ENCODE measurements around the gene C14orf132. TPM values are rescaled to one million over a fixed set of nuclear protein-coding genes. Genes with fewer than 3 reads are reported as not detected.

Gene C14orf132
- total and polyA plus RNA-seq, 2 donors (not counting 1 experiment from before 2014, with no cell fraction given) = 12.1 to 48.6 TPM

DNA sequence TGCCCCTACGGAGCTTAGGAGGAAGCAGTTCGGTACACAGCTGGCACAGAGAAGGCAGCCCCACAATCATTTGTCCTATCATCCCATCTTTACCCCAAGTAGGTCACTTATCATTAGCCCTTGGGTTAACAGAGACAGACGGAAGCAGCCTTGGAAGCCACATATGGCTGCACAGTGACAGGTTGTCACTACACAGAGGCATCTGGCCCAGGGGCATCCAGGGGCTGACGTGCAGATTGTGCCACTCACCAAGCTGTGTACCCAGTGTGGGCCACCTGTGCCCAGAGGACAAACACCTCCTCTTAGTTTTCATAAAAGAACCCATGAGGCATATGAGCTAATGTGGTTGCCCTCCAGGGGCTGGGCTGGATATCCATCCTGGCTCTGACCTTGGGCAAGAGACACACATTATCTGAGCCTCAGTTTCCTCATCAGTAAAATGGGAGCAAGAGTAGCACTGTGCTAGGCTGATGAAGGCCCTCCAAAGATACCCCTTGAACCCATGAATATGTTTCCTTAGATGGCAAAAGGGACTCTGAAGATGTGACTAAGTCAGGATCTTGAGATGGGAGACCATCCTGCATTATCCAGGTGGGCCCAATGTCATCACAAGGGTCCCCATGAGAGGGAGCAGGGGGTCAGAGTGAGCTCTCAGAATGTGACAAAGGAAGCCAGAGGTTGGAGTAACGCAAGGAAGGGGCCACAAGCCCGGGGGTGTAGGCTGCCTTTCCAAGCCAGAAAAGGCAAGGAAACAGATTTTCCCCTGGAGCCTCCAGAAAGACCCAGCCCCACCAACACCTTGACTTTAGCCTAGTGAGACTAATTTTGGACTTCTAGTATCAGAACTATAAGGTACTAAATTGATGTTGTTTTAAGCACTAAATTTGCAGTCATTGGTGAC, 64.6 kb downstream of the C14orf132 start:
- Histone ChIP-seq H3K79me2 (ENCODE audit: control insufficient read depth, insufficient read depth, low read length) (no peaks in the 10 kb centered on the region), H3K36me3 (ENCODE audit: control insufficient read depth, insufficient read depth, low read length) (no peaks in the 10 kb centered on the region), H3K4me2 (ENCODE audit: extremely low read depth, insufficient read depth, low read length) (peak overlapping the region; percentile 17), H3K4me1 (ENCODE audit: control insufficient read depth, extremely low read depth, insufficient read depth, low read length) (peaks cover 7% of the 10 kb centered on the region), H3K4me3 (replicated peaks in 1 of 4; ENCODE audit: control extremely low read depth in 1 of 4, insufficient read depth in 1 of 4, low read depth in 3 of 4, low read length in 4 of 4) (no peak overlapping the region), H3K9ac (ENCODE audit: insufficient read depth, low read length) (peak overlapping the region; percentile 8), H3K9me3 (ENCODE audit: control insufficient read depth, insufficient read depth, low read depth, low read length) (no peaks in the 10 kb centered on the region), H3K27ac (ENCODE audit: insufficient read depth, low read length) (peak overlapping the region; percentile 94), H4K20me1 (ENCODE audit: control insufficient read depth, extremely low read depth, insufficient read depth, low read length) (no peaks in the 10 kb centered on the region), H3K27me3 (ENCODE audit: control insufficient read depth, insufficient read depth, low read length) (no peaks in the 10 kb centered on the region), H2AFZ (ENCODE audit: low read length) (no peak overlapping the region)
- no peak for TF ChIP-seq EZH2 (IDR thresholded peaks at IDR 0.05; ENCODE audit: low read length, missing control alignments)
- TF ChIP-seq, protein P1, sequence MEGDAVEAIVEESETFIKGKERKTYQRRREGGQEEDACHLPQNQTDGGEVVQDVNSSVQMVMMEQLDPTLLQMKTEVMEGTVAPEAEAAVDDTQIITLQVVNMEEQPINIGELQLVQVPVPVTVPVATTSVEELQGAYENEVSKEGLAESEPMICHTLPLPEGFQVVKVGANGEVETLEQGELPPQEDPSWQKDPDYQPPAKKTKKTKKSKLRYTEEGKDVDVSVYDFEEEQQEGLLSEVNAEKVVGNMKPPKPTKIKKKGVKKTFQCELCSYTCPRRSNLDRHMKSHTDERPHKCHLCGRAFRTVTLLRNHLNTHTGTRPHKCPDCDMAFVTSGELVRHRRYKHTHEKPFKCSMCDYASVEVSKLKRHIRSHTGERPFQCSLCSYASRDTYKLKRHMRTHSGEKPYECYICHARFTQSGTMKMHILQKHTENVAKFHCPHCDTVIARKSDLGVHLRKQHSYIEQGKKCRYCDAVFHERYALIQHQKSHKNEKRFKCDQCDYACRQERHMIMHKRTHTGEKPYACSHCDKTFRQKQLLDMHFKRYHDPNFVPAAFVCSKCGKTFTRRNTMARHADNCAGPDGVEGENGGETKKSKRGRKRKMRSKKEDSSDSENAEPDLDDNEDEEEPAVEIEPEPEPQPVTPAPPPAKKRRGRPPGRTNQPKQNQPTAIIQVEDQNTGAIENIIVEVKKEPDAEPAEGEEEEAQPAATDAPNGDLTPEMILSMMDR (conservative IDR thresholded peaks at IDR 0.05 in 1 of 2, IDR thresholded peaks at IDR 0.05 in 1 of 2; ENCODE audit: low read depth in 1 of 2, low read length in 2 of 2) = no peak
- no peak for DNase-seq (ENCODE audit: low read depth in 2 of 2)

DNA sequence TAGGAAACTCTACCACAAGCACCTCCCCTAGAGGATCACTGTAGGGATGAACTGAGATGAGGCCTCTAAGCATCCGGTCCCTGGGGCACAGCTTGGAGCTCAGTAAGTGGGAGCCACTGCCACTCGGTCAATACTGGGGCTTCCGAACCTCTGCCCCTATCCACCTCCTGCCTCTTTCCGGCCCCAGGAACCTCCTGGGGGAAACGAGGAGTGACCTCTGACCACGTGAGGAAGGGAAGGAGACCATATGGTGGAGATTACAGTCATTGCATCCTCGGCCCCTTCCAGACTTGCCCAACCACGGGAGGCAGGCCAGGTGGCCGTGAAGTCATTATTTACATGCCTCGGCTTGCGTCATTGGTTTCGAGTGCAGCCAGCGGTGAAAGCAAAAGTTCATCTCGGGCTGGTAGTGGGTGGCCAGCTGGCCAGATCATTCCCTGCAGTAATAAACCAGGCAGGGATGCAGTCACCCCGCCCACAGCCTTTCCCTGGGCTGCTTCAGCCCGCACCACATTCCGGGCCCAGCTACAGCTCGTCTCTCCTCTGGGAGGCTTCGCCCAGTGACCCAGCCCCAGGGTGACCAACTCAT, 65.4 kb downstream of the C14orf132 start:
- H3K36me3 ChIP-seq (ENCODE audit: control insufficient read depth, insufficient read depth, low read length) = no peaks in the 10 kb centered on the region
- peaks cover 7% of the 10 kb centered on the region for H3K4me1 ChIP-seq (ENCODE audit: control insufficient read depth, extremely low read depth, insufficient read depth, low read length)
- H3K79me2 ChIP-seq (ENCODE audit: control insufficient read depth, insufficient read depth, low read length) = no peaks in the 10 kb centered on the region
- TF ChIP-seq, protein P1 (conservative IDR thresholded peaks at IDR 0.05 in 1 of 2, IDR thresholded peaks at IDR 0.05 in 1 of 2; ENCODE audit: low read depth in 1 of 2, low read length in 2 of 2) = no peak
- TF ChIP-seq EZH2 (IDR thresholded peaks at IDR 0.05; ENCODE audit: low read length, missing control alignments) = no peak
- H3K27me3 ChIP-seq (ENCODE audit: control insufficient read depth, insufficient read depth, low read length) = no peaks in the 10 kb centered on the region
- H3K9ac ChIP-seq (ENCODE audit: insufficient read depth, low read length) = peak overlapping the region; percentile 32
- no peak overlapping the region for H2AFZ ChIP-seq (ENCODE audit: low read length)
- peak overlapping the region; percentile 17 for H3K4me2 ChIP-seq (ENCODE audit: extremely low read depth, insufficient read depth, low read length)
- H4K20me1 ChIP-seq (ENCODE audit: control insufficient read depth, extremely low read depth, insufficient read depth, low read length) = no peaks in the 10 kb centered on the region
- H3K9me3 ChIP-seq (ENCODE audit: control insufficient read depth, insufficient read depth, low read depth, low read length) = no peaks in the 10 kb centered on the region
- no peak overlapping the region for H3K4me3 ChIP-seq (replicated peaks in 1 of 4; ENCODE audit: control extremely low read depth in 1 of 4, insufficient read depth in 1 of 4, low read depth in 3 of 4, low read length in 4 of 4)
- peak overlapping the region; percentile 95 for H3K27ac ChIP-seq (ENCODE audit: insufficient read depth, low read length)
- DNase-seq (ENCODE audit: low read depth in 2 of 2) = peak; percentile 98 to 100

DNA sequence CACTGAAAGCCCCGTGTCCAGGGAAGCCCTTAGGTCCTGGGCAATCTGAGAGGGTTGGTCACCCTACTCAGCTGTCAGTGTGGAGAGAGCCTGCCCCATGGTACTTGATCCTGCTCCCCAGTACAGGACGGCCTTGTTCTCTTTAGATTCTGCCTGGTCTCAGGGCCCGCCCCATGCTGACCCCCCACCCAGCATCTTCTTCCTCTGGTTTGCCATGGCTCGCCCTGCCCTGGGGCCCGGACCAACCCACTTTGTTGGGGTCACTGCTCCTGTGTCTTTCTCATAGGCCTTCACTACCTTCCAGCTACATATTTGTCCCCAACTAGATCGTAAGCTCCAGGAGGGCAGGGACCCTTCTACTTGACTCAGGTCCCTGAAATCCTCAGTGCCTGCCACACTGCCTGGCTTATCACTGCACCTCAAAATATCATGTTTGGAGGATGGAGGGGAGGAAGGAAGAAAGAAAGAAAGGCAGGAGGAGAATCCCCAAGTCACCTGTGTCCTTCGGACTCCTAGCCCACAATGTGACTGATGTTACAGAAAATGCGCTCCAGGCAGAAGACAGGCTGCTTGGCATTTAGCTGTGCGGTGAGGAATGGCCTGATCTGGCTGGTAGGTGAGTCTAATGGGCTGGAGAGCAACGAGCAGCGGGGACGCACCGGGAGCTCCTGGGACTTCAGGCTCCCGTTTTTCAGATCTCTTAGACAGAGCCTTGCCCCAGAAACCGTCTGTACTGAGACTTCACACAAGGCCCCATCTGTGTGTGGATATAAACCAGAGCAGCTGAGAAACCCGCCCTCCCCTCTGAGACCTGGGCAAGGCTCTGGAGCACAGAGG, 66.1 kb downstream of the C14orf132 start:
- DNase-seq (ENCODE audit: low read depth in 2 of 2) = no peak
- Histone ChIP-seq H4K20me1 (ENCODE audit: control insufficient read depth, extremely low read depth, insufficient read depth, low read length) (no peaks in the 10 kb centered on the region), H3K9me3 (ENCODE audit: control insufficient read depth, insufficient read depth, low read depth, low read length) (no peaks in the 10 kb centered on the region), H3K4me3 (replicated peaks in 1 of 4; ENCODE audit: control extremely low read depth in 1 of 4, insufficient read depth in 1 of 4, low read depth in 3 of 4, low read length in 4 of 4) (no peak overlapping the region), H3K4me2 (ENCODE audit: extremely low read depth, insufficient read depth, low read length) (no peak overlapping the region), H3K79me2 (ENCODE audit: control insufficient read depth, insufficient read depth, low read length) (no peaks in the 10 kb centered on the region), H3K27me3 (ENCODE audit: control insufficient read depth, insufficient read depth, low read length) (no peaks in the 10 kb centered on the region), H3K27ac (ENCODE audit: insufficient read depth, low read length) (peak overlapping the region; percentile 95), H3K9ac (ENCODE audit: insufficient read depth, low read length) (peak overlapping the region; percentile 32), H3K36me3 (ENCODE audit: control insufficient read depth, insufficient read depth, low read length) (no peaks in the 10 kb centered on the region), H2AFZ (ENCODE audit: low read length) (no peak overlapping the region), H3K4me1 (ENCODE audit: control insufficient read depth, extremely low read depth, insufficient read depth, low read length) (peaks cover 7% of the 10 kb centered on the region)
- TF ChIP-seq, protein P1 (conservative IDR thresholded peaks at IDR 0.05 in 1 of 2, IDR thresholded peaks at IDR 0.05 in 1 of 2; ENCODE audit: low read depth in 1 of 2, low read length in 2 of 2) = no peak
- no peak for TF ChIP-seq EZH2 (IDR thresholded peaks at IDR 0.05; ENCODE audit: low read length, missing control alignments)
